Central memory CD4-positive, alpha-beta T cell (primary cell): Measurements from ENCODE around the gene SCARF2.
"Not testable (repeated sequence)": the region's sequence is repeated elsewhere in the genome, so short reads cannot be mapped to it uniquely, and the experiment has no call there.

Experiments
- DNase-seq: peaks from one replicate; pipeline ENCODE4 v3.0.0; 2022

The SCARF2 gene

DNA sequence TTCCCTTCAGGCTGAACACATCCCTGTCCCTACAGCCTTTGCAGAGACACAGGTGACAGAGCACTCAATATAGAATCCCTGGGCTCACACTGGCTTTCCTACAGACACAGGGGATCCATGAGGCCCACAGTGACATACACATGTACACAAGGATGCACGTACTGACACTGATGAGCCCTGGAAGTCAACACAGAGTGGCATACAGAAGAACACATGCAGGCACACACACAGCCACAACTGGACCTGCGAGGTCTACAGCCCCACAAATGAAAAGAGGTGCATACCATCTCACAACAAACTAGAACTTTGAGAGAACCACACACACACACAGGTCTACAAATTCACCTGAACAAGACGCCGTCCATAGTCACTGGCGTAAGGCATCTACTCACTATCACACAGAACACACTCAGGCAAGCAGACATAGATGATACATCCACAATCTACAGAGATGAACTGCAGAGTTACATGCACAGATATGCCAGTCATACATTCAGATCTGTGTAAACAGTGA is 47.2 kb downstream of the SCARF2 start:
- no peak for DNase-seq

- no peak for DNase-seq
Observed at GRCh38 chr22:20389288-20389687, 48.3 kb downstream of the SCARF2 start.

- no peak for DNase-seq
Observed at GRCh38 chr22:20388200-20388599, 49.4 kb downstream of the SCARF2 start.

DNA sequence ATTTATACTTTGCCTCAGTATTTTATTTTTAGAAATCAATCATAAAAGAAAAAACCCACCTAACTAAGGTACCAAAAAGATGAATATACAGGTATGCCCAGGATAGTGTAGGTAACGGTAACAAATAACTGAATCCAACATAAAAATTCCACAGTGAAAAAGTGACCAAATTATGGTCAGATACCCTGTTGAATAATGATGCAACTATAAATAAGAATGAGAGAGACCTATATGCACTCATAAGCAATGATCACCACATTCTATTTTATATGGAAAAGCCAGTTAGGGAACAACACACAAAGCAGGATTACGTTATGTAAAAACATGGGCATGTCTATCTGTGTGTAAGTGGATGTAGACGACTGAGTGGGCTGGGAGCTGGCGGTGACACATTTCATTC is 50.7 kb downstream of the SCARF2 start:
- no peak for DNase-seq

- DNase-seq, result no peak
Observed at GRCh38 chr22:20386336-20386735, 51.3 kb downstream of the SCARF2 start.

DNA sequence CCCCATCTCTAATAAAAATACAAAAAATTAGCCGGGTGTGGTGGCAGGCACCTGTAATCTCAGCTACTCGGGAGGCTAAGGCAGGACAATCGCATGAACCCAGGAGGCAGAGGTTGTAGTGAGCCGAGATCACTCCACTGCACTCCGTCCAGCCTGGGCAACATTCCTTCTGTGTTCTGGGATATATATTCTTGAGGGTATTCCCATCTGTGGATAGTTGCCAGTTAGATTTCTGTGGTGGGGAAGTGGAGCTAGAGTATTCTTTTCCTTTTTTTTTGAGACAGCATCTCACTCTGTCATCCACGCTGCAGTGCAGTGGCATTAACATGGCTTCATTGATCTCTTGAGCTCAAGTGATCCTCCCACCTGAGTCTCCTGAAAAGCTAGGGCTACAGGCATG is 52.8 kb downstream of the SCARF2 start:
- DNase-seq, result no peak

- DNase-seq, result no peak
Observed at GRCh38 chr22:20384171-20384570, 53.5 kb downstream of the SCARF2 start.

DNA sequence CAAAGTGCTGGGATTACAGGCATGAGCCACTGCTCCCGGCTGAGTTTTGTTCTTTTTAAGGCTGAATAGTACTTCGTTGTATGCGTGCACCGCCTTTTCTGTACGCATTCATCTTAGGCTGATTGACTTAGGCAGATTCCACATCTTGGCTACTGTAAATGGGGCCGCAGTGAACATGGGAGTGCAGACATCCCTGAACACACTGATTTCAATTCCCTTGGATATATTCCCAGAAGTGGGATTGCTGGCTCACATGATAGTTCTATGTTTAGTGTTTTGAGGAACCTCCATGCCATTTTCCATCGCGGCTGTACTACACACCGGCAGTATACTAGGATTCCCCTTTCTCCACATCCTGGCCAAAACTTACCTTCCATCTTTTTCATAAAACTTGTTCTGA is 54.1 kb downstream of the SCARF2 start:
- DNase-seq, result no peak

DNA sequence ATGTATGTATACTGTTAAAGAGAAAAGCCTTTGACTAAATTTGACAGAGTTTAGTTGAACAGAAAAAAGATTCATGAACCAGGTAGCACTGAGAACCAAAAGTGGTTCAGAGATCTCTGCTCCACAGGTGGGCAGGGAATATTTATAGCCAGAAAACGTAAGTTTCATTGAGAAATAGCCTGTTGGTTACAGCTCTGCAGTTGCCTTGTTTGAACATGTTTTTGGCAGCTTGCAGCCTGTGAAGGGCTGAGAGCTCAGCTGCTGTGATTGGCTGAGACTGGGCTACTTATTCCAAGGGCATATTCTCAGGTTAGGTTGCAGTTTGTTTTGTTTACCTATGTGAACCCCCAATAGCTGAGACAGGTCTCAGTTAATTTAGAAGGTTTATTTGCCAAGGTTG is 57.1 kb downstream of the SCARF2 start:
- no peak for DNase-seq

DNA sequence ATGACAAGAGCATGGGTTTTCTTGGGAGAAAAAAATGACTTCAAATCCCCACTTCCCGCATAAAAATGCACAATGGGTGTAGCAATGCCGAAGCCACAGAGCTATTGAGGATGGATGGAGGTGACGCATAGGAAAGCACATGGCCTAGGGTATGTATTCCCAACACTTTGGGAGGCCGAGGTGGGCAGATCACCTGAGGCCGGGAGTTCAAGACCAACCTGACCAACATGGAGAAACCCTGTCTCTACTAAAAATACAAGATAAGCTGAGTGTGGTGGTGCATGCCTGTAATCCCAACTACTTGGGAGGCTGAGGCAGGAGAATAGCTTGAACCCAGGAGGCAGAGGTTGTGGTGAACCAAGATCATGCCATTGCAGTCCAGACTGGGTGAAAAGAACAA is 58.9 kb downstream of the SCARF2 start:
- not testable (repeated sequence) for DNase-seq

DNA sequence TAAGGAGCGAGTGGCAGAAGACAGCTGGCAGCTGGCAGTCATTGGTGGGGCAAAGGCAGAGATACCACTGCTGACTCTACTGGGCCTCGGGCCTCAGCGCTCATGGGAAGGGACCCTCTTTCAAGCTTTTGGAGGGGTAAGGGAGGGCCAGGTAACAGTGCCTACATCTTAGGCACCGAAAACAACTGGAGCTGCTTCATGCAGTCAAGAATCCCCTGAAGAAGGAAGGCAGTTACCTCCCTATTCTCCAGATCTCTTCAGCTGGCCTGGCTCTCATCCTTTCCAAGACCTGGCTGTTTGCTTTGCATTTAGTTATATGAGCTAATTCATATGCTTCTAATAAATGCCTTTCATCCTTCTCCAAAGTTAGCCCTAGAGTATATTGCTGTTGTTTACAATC is 59.5 kb downstream of the SCARF2 start:
- no peak for DNase-seq

GRCh38 chr22:20376983-20377382 is 60.6 kb downstream of the SCARF2 start:
- not testable (repeated sequence) for DNase-seq

DNA sequence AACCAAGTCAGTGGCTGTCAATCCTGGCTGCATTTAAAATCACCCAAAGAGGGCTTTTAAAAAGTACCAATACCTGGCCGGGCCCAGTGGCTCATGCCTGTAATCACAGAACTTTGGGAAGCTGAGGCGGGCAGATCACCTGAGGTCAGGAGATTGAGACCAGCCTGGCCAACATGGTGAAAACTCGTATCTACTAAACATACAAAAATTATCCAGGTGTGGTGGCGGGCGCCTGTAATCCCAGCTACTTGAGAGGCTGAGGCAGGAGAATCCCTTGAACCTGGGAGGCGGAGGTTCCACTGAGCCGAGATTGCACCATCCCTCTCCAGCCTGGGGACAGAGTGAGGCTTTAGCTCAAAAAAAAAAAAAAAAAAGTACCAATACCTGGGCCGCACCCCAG is 61.3 kb downstream of the SCARF2 start:
- DNase-seq, result not testable (repeated sequence)
